Naive thymus-derived CD4-positive, alpha-beta T cell (primary cell): ENCODE measurements around the gene KLHL11. TPM values are rescaled to one million over a fixed set of nuclear protein-coding genes. Genes with fewer than 3 reads are reported as not detected.

Source experiments
- ATAC-seq: fragments of 150-1000 bp; cut with Tn5 transposase; 2 replicates; pipeline ENCODE4 v1.10.0; 2021; ENCODE audit warnings: mild to moderate bottlenecking, moderate library complexity
- CTCF ChIA-PET: fragments of 350-600 bp; sonication (Branson Sonifier 250); formaldehyde crosslinking; loops from one replicate; lab custom pipeline; 2021; ENCODE audit warnings: antibody characterized with exemption; lab: Charles Lee
- POLR2A ChIA-PET: fragments of 350-600 bp; sonication (Branson Sonifier 250); formaldehyde crosslinking; loops from one replicate; lab custom pipeline; 2021; ENCODE audit warnings: antibody characterized with exemption, inconsistent platforms; lab: Charles Lee
- DNase-seq, 9 donors: peaks; one replicate each; pipeline versions ENCODE4 v3.0.0 to v3.0.0-alpha.2; 2020 to 2022; ENCODE audit warnings: mixed read lengths in 1 of 9
- H3K27ac ChIP-seq: one replicate; pipeline ENCODE4 v1.7.0; 2013; ENCODE audit warnings: mild to moderate bottlenecking, low read depth, low read length, moderate library complexity
- H3K27me3 ChIP-seq, 2 donors: one replicate each; pipeline ENCODE4 v1.7.0; 2013; ENCODE audit warnings: low read length in 2 of 2, mild to moderate bottlenecking in 2 of 2, moderate library complexity in 2 of 2; ENCODE audit not compliant: control insufficient read depth in 2 of 2, insufficient read depth in 2 of 2
- H3K36me3 ChIP-seq, 3 experiments: 1 replicate in 2 of 3; 2 replicates in 1 of 3; pipeline ENCODE4 v1.7.0; 2013; ENCODE audit warnings: low read length in 3 of 3, mild to moderate bottlenecking in 3 of 3, moderate library complexity in 1 of 3; ENCODE audit not compliant: insufficient read depth in 3 of 3, control insufficient read depth in 2 of 3
- H3K4me1 ChIP-seq, 2 donors: one replicate each; pipeline ENCODE4 v1.7.0; 2013; ENCODE audit warnings: low read length in 2 of 2, mild to moderate bottlenecking in 2 of 2, moderate library complexity in 1 of 2; ENCODE audit not compliant: control insufficient read depth in 2 of 2, insufficient read depth in 2 of 2
- H3K4me3 ChIP-seq: 2 replicates; pipeline ENCODE4 v1.7.0; 2013; ENCODE audit warnings: mild to moderate bottlenecking, low read length
- H3K9me3 ChIP-seq, 3 experiments: 1 replicate in 2 of 3; 2 replicates in 1 of 3; pipeline ENCODE4 v1.7.0; 2013; ENCODE audit warnings: low read length in 3 of 3; ENCODE audit not compliant: control insufficient read depth in 2 of 3
- H3K27ac Mint-ChIP-seq, 9 donors: one replicate each; pipeline ENCODE4 v1.8.0; 2020 to 2022; ENCODE audit warnings: mixed read lengths in 9 of 9, mild to moderate bottlenecking in 8 of 9, moderate library complexity in 5 of 9, inconsistent platforms in 2 of 9
- H3K27me3 Mint-ChIP-seq, 5 donors: one replicate each; pipeline ENCODE4 v1.8.0; 2021 to 2022; ENCODE audit warnings: mixed read lengths in 5 of 5, mild to moderate bottlenecking in 1 of 5
- H3K36me3 Mint-ChIP-seq, 5 donors: one replicate each; pipeline ENCODE4 v1.8.0; 2020 to 2022; ENCODE audit warnings: mixed read lengths in 5 of 5, mild to moderate bottlenecking in 3 of 5, inconsistent platforms in 1 of 5
- H3K4me1 Mint-ChIP-seq, 7 donors: one replicate each; pipeline ENCODE4 v1.8.0; 2020 to 2022; ENCODE audit warnings: mixed read lengths in 7 of 7, mild to moderate bottlenecking in 3 of 7, inconsistent platforms in 1 of 7
- H3K4me3 Mint-ChIP-seq, 10 donors: one replicate each; pipeline ENCODE4 v1.8.0; 2020 to 2022; ENCODE audit warnings: mild to moderate bottlenecking in 10 of 10, mixed read lengths in 10 of 10, moderate library complexity in 6 of 10, inconsistent platforms in 2 of 10
- H3K9me3 Mint-ChIP-seq, 11 donors: one replicate each; pipeline ENCODE4 v1.8.0; 2020 to 2022; ENCODE audit warnings: mixed read lengths in 11 of 11, mild to moderate bottlenecking in 4 of 11, inconsistent platforms in 1 of 11, moderate library complexity in 1 of 11
- intact Hi-C, 2 donors: fragments of 100-400 bp; cut with micrococcal nuclease; formaldehyde crosslinking; loops; one replicate each; pipeline ENCODE4 v1.15.1; 2023
- polyA plus RNA-seq, 2 donors: library from polyadenylated mRNA; unstranded; fragments of 300-500 nt; fragmentation: Illumina TruSeq; gene quantifications; one replicate each; pipeline ENCODE4 v1.2.3, GENCODE V29; 2021
- total RNA-seq, 6 experiments: library from RNA in 5 of 6; stranded (reverse) in 5 of 6; gene quantifications; 1 replicate in 5 of 6; 2 replicates in 1 of 6; pipeline ENCODE4 v1.2.3 and lab custom pipeline; 2021 to 2026

The KLHL11 gene
- total and polyA plus RNA-seq, 7 experiments from 2014 or later: 6.7 to 25.9 (median 16.8) TPM

- no peaks in the 10 kb centered on the region for H3K9me3 ChIP-seq
- no peak overlapping the region for H3K27ac ChIP-seq
- Mint-ChIP-seq H3K27me3 (no peaks in the 10 kb centered on the region), H3K36me3 (peaks cover 4 to 55% (median 7%) of the 10 kb centered on the region in 5 donors), H3K4me3 (no peak overlapping the region), H3K4me1 (peaks cover 16 to 28% (median 21%) of the 10 kb centered on the region in 7 donors), H3K9me3 (no peaks in the 10 kb centered on the region), H3K27ac (peak overlapping the region in 1 of 9 donors; percentile 19)
- H3K4me1 ChIP-seq: no peaks in the 10 kb centered on the region
- intact Hi-C loops: no loop called here
- CTCF ChIA-PET: interaction anchor here (0.6 kb wide), 2 partner anchors 192 to 620 kb away, joined by 3 read pairs; no protein-coding TSS in a partner anchor
- H3K4me3 ChIP-seq: no peak overlapping the region
- POLR2A ChIA-PET: interaction anchor here (0.6 kb wide), 1 partner anchor 99 kb away, joined by 3 read pairs; the partner anchor contains the start of gene P3H4
- H3K27me3 ChIP-seq: no peaks in the 10 kb centered on the region
- no peak for DNase-seq
- H3K36me3 ChIP-seq: peaks cover 9 to 79% (median 22%) of the 10 kb centered on the region in 3 experiments
- ATAC-seq: no peak
These were observed 45.6 kb upstream of the KLHL11 start for GRCh38 chr17:41910701-41911391.

GRCh38 chr17:41909088-41909487 lies 43.9 kb upstream of the KLHL11 start:
- no peaks in the 10 kb centered on the region for H3K27me3 Mint-ChIP-seq
- H3K4me3 Mint-ChIP-seq: no peak overlapping the region
- H3K27ac Mint-ChIP-seq: no peak overlapping the region
- CTCF ChIA-PET: interaction anchor here (1.0 kb wide), 1 partner anchor 9 kb away, joined by 4 read pairs; no protein-coding TSS in a partner anchor
- H3K9me3 Mint-ChIP-seq: no peaks in the 10 kb centered on the region
- Histone ChIP-seq H3K9me3 (no peaks in the 10 kb centered on the region), H3K36me3 (peaks cover 19 to 96% (median 36%) of the 10 kb centered on the region in 3 experiments), H3K4me3 (no peak overlapping the region), H3K27ac (no peak overlapping the region), H3K27me3 (no peaks in the 10 kb centered on the region), H3K4me1 (no peaks in the 10 kb centered on the region)
- intact Hi-C loops: no loop called here
- H3K36me3 Mint-ChIP-seq: peaks cover 4 to 67% (median 7%) of the 10 kb centered on the region in 5 donors
- DNase-seq (no peak), ATAC-seq (no peak)
- POLR2A ChIA-PET: no interaction called here
- peaks cover 5 to 14% (median 6%) of the 10 kb centered on the region in 7 donors for H3K4me1 Mint-ChIP-seq

- peaks cover 4 to 66% (median 8%) of the 10 kb centered on the region in 5 donors for H3K36me3 Mint-ChIP-seq
- intact Hi-C loops: no loop called here
- CTCF ChIA-PET: interaction anchor here (0.5 kb wide), 1 partner anchor 233 kb away, joined by 3 read pairs; no protein-coding TSS in a partner anchor
- ATAC-seq (no peak), DNase-seq (no peak)
- no peak overlapping the region for H3K4me3 Mint-ChIP-seq
- Histone ChIP-seq H3K4me1 (no peaks in the 10 kb centered on the region), H3K4me3 (no peak overlapping the region), H3K36me3 (peaks cover 19 to 90% (median 36%) of the 10 kb centered on the region in 3 experiments), H3K27me3 (no peaks in the 10 kb centered on the region), H3K27ac (no peak overlapping the region), H3K9me3 (no peaks in the 10 kb centered on the region)
- H3K4me1 Mint-ChIP-seq: peaks cover 0 to 3% (median 2%) of the 10 kb centered on the region in 7 donors
- H3K9me3 Mint-ChIP-seq: no peaks in the 10 kb centered on the region
- H3K27ac Mint-ChIP-seq: peak overlapping the region in 1 of 9 donors; percentile 2
- POLR2A ChIA-PET: interaction anchor here (0.5 to 0.6 kb wide), 3 partner anchors 52 to 433 kb away, joined by 3 to 4 read pairs (median 4); no protein-coding TSS in a partner anchor
- no peaks in the 10 kb centered on the region for H3K27me3 Mint-ChIP-seq
These were observed 42.7 kb upstream of the KLHL11 start for GRCh38 chr17:41907633-41908539.

GRCh38 chr17:41907185-41907556 lies 41.9 kb upstream of the KLHL11 start:
- POLR2A ChIA-PET: interaction anchor here (0.5 to 0.6 kb wide), 2 partner anchors 53 to 341 kb away, joined by 4 read pairs; no protein-coding TSS in a partner anchor

GRCh38 chr17:41906465-41907184 lies 41.4 kb upstream of the KLHL11 start:
- Mint-ChIP-seq H3K4me1 (peaks cover 0 to 3% (median 0%) of the 10 kb centered on the region in 7 donors), H3K27me3 (no peaks in the 10 kb centered on the region), H3K27ac (peak overlapping the region in 1 of 9 donors; percentile 85), H3K4me3 (no peak overlapping the region), H3K36me3 (peaks cover 3 to 63% (median 9%) of the 10 kb centered on the region in 5 donors), H3K9me3 (no peaks in the 10 kb centered on the region)
- H3K27ac ChIP-seq: no peak overlapping the region
- no peaks in the 10 kb centered on the region for H3K4me1 ChIP-seq
- no peak overlapping the region for H3K4me3 ChIP-seq
- ChIA-PET CTCF (no interaction called here), POLR2A (no interaction called here)
- H3K9me3 ChIP-seq: no peaks in the 10 kb centered on the region
- ATAC-seq (no peak), DNase-seq (no peak)
- intact Hi-C loops: no loop called here
- peaks cover 23 to 90% (median 33%) of the 10 kb centered on the region in 3 experiments for H3K36me3 ChIP-seq
- H3K27me3 ChIP-seq: no peaks in the 10 kb centered on the region

More at GRCh38 chr17:41907185-41907556, 41.9 kb upstream of the KLHL11 start:
- no peak overlapping the region for H3K27ac Mint-ChIP-seq
- peaks cover 0 to 3% (median 0%) of the 10 kb centered on the region in 7 donors for H3K4me1 Mint-ChIP-seq
- intact Hi-C loops: no loop called here
- peaks cover 0 to 60% (median 9%) of the 10 kb centered on the region in 5 donors for H3K36me3 Mint-ChIP-seq
- CTCF ChIA-PET: no interaction called here
- Histone ChIP-seq H3K9me3 (no peaks in the 10 kb centered on the region), H3K4me3 (no peak overlapping the region), H3K4me1 (no peaks in the 10 kb centered on the region), H3K27me3 (no peaks in the 10 kb centered on the region), H3K36me3 (peaks cover 23 to 90% (median 33%) of the 10 kb centered on the region in 3 experiments), H3K27ac (no peak overlapping the region)
- H3K9me3 Mint-ChIP-seq: no peaks in the 10 kb centered on the region
- no peak for ATAC-seq
- H3K4me3 Mint-ChIP-seq: no peak overlapping the region
- H3K27me3 Mint-ChIP-seq: no peaks in the 10 kb centered on the region
- no peak for DNase-seq

- Mint-ChIP-seq H3K27me3 (no peaks in the 10 kb centered on the region), H3K4me1 (peaks cover 0 to 6% (median 0%) of the 10 kb centered on the region in 7 donors), H3K4me3 (no peak overlapping the region), H3K27ac (no peak overlapping the region), H3K36me3 (peaks cover 9 to 60% (median 12%) of the 10 kb centered on the region in 5 donors), H3K9me3 (no peaks in the 10 kb centered on the region)
- intact Hi-C loops: no loop called here
- no peak for DNase-seq
- Histone ChIP-seq H3K36me3 (peaks cover 15 to 89% (median 27%) of the 10 kb centered on the region in 3 experiments), H3K27me3 (no peaks in the 10 kb centered on the region), H3K4me3 (no peak overlapping the region), H3K9me3 (no peaks in the 10 kb centered on the region), H3K4me1 (no peaks in the 10 kb centered on the region), H3K27ac (no peak overlapping the region)
- POLR2A ChIA-PET: interaction anchor here (0.6 kb wide), 1 partner anchor 16 kb away, joined by 5 read pairs; no protein-coding TSS in a partner anchor
- CTCF ChIA-PET: no interaction called here
- no peak for ATAC-seq
These were observed 39.9 kb upstream of the KLHL11 start for GRCh38 chr17:41905172-41905571.
